Astrocyte (in vitro differentiated cells and primary cell): ENCODE results near the gene ALPK3.

Experiments used
- EZH2 ChIP-seq: IDR thresholded peaks from 2 replicates; pipeline ENCODE4 v1.6.1; 2012; ENCODE audit warnings: mild to moderate bottlenecking, low read length, inconsistent platforms; ENCODE audit not compliant: insufficient read depth
- TF ChIP-seq, protein P1 (sequence below): IDR thresholded peaks from 2 replicates; pipeline ENCODE4 v1.5.1; 2011; ENCODE audit warnings: low read depth, mild to moderate bottlenecking, inconsistent platforms, low read length, moderate library complexity; ENCODE audit not compliant: insufficient read depth

GRCh38 chr15:84807228-84807627 lies 9.9 kb upstream of the ALPK3 start:
- TF ChIP-seq, protein P1, sequence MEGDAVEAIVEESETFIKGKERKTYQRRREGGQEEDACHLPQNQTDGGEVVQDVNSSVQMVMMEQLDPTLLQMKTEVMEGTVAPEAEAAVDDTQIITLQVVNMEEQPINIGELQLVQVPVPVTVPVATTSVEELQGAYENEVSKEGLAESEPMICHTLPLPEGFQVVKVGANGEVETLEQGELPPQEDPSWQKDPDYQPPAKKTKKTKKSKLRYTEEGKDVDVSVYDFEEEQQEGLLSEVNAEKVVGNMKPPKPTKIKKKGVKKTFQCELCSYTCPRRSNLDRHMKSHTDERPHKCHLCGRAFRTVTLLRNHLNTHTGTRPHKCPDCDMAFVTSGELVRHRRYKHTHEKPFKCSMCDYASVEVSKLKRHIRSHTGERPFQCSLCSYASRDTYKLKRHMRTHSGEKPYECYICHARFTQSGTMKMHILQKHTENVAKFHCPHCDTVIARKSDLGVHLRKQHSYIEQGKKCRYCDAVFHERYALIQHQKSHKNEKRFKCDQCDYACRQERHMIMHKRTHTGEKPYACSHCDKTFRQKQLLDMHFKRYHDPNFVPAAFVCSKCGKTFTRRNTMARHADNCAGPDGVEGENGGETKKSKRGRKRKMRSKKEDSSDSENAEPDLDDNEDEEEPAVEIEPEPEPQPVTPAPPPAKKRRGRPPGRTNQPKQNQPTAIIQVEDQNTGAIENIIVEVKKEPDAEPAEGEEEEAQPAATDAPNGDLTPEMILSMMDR: no peak
- no peak for TF ChIP-seq EZH2
